ENCODE results near the gene VSTM1.
"Not testable (repeated sequence)": the region's sequence is repeated elsewhere in the genome, so short reads cannot be mapped to it uniquely, and the experiment has no call there.

The VSTM1 gene

GRCh38 chr19:54063350-54064116 lies at the start of gene VSTM1:
Gene VSTM1 (minus strand): TSS chr19:54063897. CDS start chr19:54063777, 120 bp downstream.
- DNase-seq = no peak

GRCh38 chr19:54109651-54110050 lies 46.0 kb upstream of the VSTM1 start:
- no peak for DNase-seq

GRCh38 chr19:54108496-54108895 lies 44.8 kb upstream of the VSTM1 start:
- no peak for DNase-seq

- DNase-seq = no peak
These were observed 44.3 kb upstream of the VSTM1 start for GRCh38 chr19:54107876-54108490.

- DNase-seq = no peak
These were observed 43.0 kb upstream of the VSTM1 start for GRCh38 chr19:54106716-54107115.

- no peak for DNase-seq
These were observed 42.1 kb upstream of the VSTM1 start for GRCh38 chr19:54105796-54106195.

GRCh38 chr19:54104998-54105715 lies 41.5 kb upstream of the VSTM1 start:
- no peak for DNase-seq

GRCh38 chr19:54102421-54103169 lies 38.9 kb upstream of the VSTM1 start, which contains the start of gene NDUFA3:
Gene NDUFA3 (plus strand): TSS chr19:54102855. CDS start chr19:54102879, 24 bp downstream.
- peak; percentile 96 for DNase-seq

- DNase-seq = no peak
These were observed 36.9 kb upstream of the VSTM1 start, which contains the start of gene OSCAR for GRCh38 chr19:54100561-54100960. Gene OSCAR (minus strand): TSS chr19:54100803. CDS start chr19:54100792, 11 bp downstream.

GRCh38 chr19:54099903-54100255 lies 36.2 kb upstream of the VSTM1 start:
- DNase-seq = not testable (repeated sequence)

- DNase-seq = no peak
These were observed 35.6 kb upstream of the VSTM1 start for GRCh38 chr19:54099190-54099902.

- DNase-seq = no peak
These were observed 33.0 kb upstream of the VSTM1 start for GRCh38 chr19:54096617-54097106.

GRCh38 chr19:54095859-54096616 lies 32.3 kb upstream of the VSTM1 start:
- DNase-seq = not testable (repeated sequence)

GRCh38 chr19:54095136-54095858 lies 31.6 kb upstream of the VSTM1 start:
- DNase-seq = no peak

GRCh38 chr19:54094426-54095000 lies 30.8 kb upstream of the VSTM1 start:
- DNase-seq = no peak

- no peak for DNase-seq
These were observed 20.7 kb upstream of the VSTM1 start for GRCh38 chr19:54084410-54084809.

- DNase-seq = no peak
These were observed 17.3 kb upstream of the VSTM1 start, which contains the start of gene TARM1 for GRCh38 chr19:54081032-54081431. Gene TARM1 (minus strand): TSS chr19:54081365. CDS start chr19:54081340, 25 bp downstream.

- DNase-seq = no peak
These were observed 13.6 kb upstream of the VSTM1 start for GRCh38 chr19:54077334-54077733.

- DNase-seq = no peak
These were observed 11.2 kb upstream of the VSTM1 start for GRCh38 chr19:54074851-54075250.

- DNase-seq = no peak
These were observed 10.1 kb upstream of the VSTM1 start for GRCh38 chr19:54073829-54074228.
